ENCODE results near the gene LEFTY2.
"Not testable (repeated sequence)": the region's sequence is repeated elsewhere in the genome, so short reads cannot be mapped to it uniquely, and the experiment has no call there.

Gene LEFTY2, protein sequence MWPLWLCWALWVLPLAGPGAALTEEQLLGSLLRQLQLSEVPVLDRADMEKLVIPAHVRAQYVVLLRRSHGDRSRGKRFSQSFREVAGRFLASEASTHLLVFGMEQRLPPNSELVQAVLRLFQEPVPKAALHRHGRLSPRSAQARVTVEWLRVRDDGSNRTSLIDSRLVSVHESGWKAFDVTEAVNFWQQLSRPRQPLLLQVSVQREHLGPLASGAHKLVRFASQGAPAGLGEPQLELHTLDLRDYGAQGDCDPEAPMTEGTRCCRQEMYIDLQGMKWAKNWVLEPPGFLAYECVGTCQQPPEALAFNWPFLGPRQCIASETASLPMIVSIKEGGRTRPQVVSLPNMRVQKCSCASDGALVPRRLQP

DNA sequence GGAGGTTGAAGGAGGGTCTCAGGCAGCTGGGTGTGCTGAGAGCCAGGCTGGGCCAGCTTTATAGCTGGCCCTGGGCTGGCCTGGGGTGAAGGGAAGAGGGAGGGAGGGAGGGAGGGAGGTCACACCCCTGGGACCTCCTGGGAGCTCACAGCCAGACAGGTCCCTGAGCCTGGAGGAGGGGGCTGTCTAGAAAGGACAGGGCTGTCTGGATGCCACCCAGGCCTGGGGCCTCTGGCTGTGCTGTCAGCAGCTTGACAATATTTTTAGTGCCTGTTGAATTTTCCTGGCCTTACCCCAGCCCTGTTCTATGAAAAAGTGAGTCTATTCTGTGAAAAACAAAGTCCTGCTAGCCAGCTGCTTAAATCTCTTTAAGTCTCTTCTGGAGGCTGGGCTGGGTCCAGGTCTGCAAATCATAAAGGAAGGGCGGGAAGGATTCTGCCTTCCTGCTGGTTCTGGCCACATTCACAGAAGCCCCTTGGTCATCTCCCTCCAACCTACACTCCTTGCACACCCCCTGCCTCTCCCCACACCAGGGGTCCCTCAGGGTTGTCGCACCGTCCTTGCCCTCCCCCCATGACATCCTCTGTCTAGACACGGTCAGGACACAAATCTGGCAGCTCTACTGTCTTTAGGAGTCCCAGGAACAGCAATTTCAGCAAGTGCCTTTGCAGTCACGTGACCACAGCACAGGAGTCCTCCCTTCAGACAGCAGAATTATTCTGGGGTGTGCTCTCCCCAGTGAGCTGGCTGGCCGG is at the start of gene LEFTY2:
TSS of gene LEFTY2 (minus strand) at position 34 of the 755 bp plus-strand sequence. CDS start 80 bp downstream, outside the sequence.
- DNase-seq, result no peak

GRCh38 chr1:225987491-225988316 is 46.7 kb upstream of the LEFTY2 start:
- DNase-seq, result no peak

DNA sequence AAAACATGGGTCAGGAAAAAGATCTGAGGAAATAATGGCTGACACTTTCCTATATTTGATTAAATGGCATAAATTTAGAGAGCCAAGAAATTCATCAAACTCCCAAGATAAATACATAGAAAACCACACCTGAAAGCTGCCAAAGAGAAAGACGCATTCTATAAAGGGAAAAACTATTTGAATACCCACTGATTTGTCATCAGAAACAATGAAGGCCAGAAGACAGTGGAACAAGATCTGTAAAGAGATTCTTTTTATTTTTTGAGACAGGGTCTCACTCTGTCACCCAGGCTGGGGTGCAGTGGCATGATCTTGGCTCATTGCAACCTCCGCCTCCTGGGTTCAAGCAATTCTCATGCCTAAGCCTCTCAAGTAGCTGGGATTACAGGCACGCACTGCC is 40.7 kb upstream of the LEFTY2 start:
- no peak for DNase-seq

DNA sequence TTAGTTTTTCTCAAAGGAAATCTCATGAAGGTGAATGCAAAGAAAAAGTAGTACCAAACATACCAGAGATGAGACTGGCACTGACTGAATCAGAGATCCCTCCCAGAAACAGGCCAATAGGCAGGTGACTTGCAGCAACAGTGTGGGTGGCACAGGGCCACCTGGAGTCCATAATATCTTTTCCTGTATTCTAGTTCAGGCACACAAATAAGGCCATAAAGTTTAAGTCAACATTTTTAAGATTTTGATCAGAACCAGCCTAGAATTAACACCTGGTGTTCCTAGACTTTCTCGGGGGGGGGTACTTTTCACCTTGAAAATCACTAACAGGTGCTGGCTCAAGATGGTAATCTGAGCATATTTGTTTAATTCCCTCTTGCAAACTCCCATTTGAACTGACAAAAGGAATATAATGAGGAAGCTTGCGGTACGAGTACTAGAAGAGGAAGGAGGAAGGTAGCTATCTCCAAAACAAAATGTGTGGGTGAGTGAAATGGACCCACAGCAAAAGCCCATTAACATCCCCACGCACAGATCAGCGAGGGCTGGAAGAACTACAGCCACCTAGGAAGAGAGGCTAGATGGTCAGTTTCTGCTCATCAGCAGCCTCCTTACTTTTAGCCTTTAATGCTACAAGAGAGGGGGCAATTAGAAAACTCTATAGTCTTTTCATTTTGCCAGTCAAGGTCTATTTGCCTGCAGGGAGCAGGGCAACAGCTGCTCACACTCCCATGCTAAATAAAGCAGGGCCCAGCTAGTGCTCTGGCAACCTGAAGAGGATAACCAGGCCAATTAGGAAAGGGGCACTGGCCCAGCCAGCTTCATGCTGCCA is 39.2 kb upstream of the LEFTY2 start:
- DNase-seq, result no peak

GRCh38 chr1:225979421-225979820 is 38.4 kb upstream of the LEFTY2 start:
- no peak for DNase-seq

- DNase-seq, result peak; percentile 32
These were observed 37.1 kb upstream of the LEFTY2 start for GRCh38 chr1:225977937-225978748.

- DNase-seq, result not testable (repeated sequence)
These were observed 34.1 kb upstream of the LEFTY2 start for GRCh38 chr1:225975146-225975545.

DNA sequence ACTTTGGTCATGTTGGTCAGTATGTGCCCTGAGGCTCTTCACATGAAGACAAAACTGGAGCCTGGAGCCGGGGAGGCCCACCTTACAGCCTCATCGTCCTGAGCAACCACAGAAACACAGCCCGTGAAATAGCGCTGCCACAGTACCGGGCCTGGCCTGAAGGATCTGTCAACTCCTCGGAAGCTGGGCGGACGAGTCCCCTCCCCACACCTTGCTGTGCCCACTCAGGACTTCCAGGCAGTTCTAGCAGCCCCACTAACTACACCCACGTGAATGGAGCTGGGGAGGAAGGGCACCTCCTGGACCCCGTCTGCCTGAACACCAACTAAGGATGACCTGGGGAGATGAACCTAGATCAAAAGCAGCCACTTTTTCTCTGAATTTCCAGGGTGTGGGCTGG is 33.4 kb upstream of the LEFTY2 start:
- no peak for DNase-seq

DNA sequence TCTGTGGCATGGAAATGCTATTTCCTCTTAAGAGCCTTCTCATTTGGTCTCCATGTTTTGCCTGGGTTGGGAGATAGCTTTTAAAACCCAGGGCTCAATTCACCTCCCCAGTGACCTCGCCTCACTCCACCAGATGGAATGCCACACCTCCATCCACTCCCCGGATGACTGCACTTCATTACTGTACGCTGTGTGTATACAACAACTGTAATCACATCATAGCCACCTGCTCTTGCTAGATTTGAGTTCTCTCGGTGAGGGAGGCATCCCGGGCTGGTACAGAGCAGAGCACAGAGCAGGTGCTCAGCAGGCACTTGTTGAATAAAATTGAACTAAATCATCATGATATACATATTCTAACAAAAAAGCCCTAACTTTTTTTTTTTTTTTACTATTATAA is 32.1 kb upstream of the LEFTY2 start:
- DNase-seq, result no peak

DNA sequence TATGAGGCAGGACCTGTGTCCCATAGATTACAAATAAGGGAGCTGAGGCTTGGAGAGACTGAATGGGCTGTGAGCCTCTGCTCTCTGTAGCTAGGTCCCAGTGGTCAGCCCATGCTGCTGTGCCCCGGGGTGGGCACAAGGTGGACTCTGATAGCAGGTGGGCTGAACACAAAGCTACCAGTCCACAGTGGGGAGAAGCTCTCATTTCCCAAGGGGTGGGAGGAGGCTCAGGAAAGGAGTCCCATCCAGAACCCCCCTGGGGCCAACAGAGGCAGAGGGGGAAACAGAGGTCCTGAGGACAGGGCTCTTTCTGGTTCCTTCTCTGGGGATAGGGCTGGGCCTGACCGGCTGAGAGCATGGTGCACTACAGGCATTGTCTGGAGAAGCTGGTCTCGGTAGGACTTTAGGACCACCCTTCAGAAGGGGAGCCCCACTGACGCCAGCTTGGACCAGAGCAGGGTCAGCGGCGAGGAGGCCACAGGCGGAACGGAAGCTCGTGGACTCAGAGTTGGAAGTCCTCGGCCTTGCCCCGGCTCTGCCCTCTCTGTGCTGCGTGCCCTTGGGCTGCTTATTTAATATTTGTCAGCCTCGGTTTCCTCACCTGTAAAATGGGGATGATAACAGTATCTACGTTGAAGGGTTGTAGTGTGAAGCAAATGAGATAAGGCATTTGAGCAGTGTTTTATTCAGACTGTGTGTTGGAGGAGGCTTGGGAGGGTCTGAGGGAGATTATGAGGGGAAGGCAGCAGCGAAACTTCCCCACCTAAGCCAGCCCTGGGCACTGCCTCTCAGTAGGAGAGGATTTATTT is 31.5 kb upstream of the LEFTY2 start:
- no peak for DNase-seq

- DNase-seq, result not testable (repeated sequence)
These were observed 29.7 kb upstream of the LEFTY2 start for GRCh38 chr1:225970592-225971157.

- not testable (repeated sequence) for DNase-seq
These were observed 28.7 kb upstream of the LEFTY2 start for GRCh38 chr1:225969751-225970150.

DNA sequence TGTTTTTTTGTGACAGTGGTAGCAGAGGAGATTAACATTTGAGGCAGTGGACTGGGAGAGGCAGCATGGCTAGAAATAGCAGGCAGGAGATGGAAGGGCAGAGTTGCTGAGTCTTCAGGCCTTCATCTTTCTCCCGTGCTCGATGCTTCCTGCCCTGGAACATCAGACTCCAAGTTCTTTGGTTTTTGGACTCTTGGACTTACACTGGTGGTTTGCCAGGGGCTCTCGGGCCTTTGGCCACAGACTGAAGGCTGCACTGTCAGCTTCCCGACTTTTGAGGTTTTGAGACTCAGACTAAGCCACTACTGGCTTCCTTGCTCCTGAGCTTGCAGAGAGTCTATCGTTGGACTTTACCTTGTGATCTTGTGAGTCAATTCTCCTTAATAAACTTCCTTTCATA is 24.2 kb upstream of the LEFTY2 start:
- no peak for DNase-seq

DNA sequence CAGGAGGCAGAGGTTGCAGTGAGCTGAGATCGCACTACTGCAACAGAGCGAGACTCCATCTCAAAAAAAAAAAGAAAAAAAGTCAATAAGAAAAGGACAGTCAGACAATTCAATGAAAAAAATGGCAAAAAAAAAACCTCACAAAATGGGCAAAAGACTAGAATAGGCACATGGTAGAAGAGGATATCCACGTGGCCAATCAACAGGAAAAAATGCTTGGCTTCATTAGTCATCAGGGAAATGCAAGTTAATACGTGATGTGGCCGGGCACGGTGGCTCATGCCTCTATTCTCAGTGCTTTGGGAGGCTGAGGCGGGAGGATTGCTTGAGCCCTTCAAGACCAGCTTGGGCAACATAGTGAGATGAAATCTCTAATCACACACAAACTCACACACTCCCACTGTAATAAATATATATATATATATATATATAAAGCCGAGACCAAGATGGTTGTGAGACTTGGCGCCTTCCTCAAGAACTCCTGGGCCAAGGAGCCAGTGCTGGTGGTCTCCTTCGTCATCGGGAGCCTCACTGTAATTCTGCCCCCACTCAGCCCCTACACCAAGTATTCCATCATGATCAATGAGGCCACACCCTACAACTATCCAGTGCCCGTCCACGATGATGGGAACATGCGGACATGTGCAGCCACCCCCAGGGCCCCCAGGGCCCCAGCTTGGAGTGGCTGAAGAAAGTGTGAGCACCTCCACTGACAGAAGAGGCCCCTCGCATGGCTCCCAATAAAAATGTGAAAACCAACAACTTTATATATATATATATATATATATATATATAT is 22.9 kb upstream of the LEFTY2 start:
- no peak for DNase-seq

DNA sequence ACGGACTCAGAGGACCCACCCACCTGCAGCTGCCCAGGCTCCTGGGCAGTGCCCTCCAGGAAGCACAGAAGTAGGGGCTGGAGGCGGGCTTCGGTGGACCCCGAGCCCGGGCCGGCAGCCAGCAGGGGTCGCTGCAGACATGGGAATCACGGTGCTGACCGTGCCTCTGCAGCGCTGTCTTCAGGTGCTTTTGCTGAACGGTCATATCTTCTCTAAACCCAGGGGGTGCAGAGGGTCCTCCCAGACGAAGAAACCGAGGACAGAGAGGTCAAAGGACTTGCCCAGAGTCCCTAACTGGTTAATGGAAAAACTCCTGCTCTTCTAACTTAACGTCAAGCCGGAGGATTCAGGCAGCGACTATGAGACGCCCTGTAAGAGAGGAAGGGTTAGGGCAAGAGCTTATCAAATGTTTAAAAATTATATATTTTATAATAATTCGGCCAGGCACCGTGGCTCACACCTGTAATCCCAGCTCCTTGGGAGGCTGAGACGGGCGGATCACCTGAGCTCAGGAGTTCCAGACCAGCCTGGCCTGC is 21.5 kb upstream of the LEFTY2 start:
- DNase-seq, result peak; percentile 40

DNA sequence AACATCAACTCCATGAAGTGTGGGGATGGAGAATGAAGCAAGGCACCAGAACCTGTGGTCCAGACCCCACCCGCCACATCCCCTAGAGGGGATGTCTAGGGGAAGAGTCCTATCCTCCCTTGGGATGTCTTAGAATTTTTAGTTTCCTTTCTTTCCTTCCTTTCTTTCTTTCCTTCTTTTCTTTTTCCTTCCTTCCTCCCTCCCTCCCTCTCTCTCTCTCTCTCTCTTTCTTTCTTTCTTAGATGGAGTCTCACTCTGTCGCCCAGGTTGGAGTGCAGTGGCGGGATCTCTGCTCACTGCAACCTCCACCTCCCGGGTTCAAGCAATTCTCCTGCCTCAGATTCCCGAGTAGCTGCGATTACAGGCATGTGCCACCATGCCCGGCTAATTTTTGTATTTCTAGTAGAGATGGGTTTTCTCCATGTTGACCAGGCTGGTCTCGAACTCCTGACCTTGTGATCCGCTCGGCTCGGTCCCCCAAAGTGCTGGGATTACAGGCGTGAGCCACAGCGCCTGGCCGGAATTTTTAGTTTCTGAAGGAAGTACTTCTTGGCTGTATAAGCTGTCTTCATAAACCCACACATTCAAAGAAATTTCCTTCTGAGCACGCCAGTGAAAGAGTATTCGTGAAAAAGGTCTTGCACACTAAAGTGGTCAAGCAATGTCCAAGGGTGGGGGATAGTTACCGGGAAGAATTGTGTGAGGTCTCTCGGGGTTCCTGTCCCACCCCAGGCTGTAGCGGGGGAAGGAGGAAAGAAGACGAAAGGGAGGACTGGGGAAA is 20.8 kb upstream of the LEFTY2 start:
- DNase-seq, result no peak

GRCh38 chr1:225958041-225958440 is 17.0 kb upstream of the LEFTY2 start:
- DNase-seq, result no peak

GRCh38 chr1:225954753-225955152 is 13.7 kb upstream of the LEFTY2 start:
- DNase-seq, result no peak

All from CD4-positive, alpha-beta T cell treated with Interferon gamma for 1 hour (primary cell).